GM19438 (cell line): Measurements from ENCODE around the gene SETBP1.

Experiments
- ATAC-seq: cut with Tn5 transposase; IDR thresholded peaks from one replicate; pipeline ENCODE4 v1.9.1; 2021; ENCODE audit warnings: low read depth; ENCODE audit not compliant: unreplicated experiment

Gene SETBP1

DNA sequence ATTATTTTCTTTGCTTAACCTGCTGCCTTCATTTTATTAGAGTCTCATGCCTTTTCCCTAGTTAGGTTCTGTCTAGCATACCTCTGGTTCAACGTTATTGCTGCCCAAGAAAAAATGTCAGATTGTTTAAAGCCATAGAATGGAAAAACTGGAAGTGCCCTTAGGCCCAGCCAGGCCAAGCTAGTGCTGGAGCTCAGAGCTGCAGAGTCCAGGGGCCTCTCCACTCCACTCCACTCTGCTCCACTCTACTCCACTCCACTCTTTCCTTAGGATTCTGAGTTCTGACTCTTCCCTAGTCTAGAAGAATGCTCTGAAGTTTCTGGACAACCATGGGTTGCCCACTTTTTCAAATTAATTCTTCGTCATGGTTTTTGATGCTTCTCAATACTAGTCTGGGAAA lies 155.6 kb downstream of the SETBP1 start:
- ATAC-seq, result no peak

DNA sequence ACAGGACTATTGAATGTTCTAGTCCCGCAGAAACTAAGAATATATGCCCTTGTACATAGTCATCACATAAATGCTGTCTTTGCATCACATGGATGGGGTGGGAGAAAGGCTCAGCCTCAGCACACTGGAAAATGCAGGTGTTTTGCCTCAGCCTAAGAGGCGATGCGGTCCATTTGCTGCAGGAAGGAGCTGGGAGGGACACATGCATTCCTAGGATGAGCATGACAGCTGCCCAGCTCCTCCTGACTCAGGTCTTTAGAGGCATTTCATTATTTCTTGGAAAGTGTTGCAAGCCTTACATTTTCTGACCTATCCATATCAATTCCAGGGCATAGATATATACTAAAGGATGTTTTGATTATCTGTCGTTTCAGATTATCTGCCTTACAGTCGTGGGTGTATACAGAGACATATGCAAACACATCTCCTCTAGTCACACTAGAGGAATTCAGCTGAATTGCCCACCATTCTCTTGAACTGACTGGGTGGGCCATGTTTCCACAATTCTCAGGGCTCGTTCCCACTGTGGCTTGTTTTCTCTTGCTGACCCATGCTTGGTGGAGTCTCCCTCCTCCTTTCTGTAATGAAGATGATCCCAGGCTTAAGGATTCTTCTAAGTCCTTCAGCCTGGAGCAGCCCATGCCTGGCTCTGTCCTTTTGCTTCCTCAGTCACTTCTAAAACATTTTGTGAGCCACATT lies 156.9 kb downstream of the SETBP1 start:
- no peak for ATAC-seq

- ATAC-seq, result peak; percentile 96
Observed at GRCh38 chr18:44838971-44839666, 158.4 kb downstream of the SETBP1 start.

DNA sequence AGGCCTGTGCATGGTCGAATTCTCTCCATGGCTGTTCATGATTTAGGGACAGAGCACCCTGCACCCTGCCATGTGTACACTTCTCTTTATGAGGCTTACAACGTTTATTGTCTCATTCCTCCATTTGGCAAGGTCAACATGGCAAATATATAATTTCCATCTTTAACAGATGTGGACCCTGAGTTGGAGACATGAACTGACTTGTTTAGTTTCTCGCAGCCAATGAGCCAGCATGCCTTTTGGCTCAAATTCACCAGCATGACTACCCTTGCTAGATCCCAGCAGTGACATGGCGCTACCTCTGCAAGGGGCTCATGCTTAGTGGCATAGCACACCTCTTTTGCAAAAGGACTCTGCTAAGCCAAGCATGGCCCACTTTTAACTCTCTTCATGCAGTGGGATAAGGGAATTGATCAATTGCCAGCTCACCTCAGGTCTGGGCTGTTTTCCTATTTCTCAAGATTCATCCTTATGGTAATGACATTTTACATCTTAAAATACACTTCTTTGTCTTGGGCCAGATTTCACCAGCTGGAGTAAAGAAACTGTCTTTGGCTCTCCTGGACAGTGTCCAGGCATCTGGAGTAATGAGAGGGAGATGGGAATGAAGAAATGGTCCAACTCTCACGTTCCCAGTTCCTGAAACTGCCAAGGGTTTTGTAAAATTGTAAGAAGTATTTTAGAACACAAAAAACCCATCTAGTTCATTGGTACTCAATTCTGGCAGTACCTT lies 159.5 kb downstream of the SETBP1 start:
- no peak for ATAC-seq

GRCh38 chr18:44841221-44841620 lies 160.5 kb downstream of the SETBP1 start:
- ATAC-seq, result no peak

DNA sequence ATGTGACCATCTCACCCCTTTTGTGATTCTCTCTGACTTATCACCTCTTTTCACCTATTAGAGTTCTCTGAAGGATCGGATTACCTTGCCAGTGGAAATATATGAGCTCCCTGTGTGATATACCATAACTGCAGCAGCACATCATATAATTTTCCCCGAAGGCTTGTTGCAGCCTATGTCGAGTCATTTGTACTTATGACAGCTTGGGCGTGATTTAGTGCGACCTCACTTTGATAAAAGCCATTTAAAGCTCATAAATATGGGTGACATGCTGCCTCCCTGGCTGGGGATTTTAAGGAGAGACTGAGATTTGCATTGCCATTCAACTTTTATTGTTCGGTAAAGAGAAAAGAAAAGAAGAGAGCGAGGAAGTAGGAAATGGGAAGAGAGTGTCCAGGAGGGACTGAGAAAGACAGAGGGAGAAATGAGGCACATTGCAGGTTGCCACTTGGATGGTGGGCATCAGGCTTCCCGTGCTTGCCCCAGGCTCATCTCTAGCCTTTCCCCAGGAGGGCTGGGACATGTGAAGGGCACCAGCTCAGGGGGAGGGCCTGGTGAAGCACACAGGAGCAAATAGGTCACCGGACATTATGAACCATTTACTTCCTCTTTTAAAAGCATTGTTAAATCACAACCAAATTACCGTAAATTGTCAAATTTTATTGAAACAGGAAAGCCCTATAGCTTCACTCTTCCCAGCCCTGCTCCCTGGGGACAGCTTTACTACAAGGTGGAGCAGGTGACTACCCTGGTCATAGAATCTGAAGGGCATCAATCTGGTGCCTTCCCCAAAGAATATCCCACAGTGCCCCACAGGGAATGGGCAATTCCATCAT lies 161.3 kb downstream of the SETBP1 start:
- no peak for ATAC-seq

- no peak for ATAC-seq
Observed at GRCh38 chr18:44842588-44843412, 162.1 kb downstream of the SETBP1 start.

DNA sequence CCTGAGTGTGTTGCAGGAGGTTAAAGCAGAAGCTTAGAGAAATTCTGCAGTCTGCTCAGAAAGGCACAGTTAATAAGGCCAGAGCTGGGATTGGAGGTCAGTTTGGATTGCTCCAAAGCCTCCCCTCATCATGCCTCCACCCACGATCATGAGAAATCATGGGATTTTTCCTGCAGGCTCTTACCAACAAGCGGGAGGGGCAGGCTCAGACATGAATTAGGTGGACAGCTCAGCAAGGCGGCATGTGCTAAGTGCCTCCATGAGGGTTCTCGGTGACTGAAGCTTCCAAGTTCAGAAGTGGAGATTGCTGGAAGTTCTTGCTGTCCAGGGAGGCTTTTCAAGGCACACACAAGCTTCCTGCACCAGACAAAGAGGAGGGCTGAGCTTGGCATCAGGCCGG lies 163.8 kb downstream of the SETBP1 start:
- ATAC-seq, result no peak

DNA sequence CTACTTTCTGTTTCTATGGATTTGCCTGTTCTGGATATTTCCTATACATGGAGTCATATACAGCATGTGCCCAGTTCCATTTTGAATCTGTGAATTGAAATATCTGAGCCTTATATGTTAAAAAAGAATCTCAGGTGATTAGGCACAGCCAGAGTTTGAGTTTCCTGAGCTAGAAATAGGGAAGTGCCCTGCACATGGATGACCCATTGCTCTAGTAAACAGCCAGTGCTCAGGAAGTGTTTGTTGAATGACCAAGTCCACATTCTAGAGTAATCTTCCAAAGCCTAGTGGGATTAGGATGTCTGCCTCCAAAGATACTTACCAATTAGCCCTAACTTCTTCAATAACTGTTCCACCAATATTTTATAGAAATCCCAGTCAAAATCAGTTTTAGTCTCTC lies 165.8 kb downstream of the SETBP1 start:
- ATAC-seq, result no peak

DNA sequence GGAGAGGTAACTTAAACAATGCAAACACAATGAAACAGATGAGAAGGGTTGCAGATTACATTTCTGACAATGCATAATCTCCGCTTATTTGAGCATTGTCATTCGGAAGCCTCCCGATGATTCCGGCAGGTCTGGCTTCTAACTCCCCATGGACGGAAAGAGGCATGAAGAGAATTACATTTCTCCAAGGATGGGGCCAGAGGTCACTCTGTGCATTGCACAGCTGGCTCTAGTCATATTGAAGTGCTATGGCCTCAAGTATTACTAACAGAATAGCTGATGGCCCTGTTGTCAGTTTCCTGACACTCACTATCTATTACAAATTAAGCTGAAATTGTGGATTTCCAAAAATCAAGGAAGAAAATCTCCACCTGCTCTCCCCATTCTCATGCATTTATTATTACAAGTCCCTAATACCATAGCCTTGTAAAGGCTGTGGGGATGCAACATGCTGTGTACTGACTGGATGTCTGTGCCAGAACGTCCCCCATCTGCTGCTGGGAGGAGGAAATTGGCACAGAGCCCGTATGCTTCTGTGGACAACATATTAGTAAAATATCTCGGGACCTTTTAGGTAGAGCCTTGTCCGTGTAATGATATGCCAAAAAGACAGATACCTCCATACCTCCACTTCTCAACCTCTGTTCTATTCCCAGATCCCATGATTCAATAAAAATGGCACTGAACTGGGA lies 168.1 kb downstream of the SETBP1 start:
- ATAC-seq, result no peak

DNA sequence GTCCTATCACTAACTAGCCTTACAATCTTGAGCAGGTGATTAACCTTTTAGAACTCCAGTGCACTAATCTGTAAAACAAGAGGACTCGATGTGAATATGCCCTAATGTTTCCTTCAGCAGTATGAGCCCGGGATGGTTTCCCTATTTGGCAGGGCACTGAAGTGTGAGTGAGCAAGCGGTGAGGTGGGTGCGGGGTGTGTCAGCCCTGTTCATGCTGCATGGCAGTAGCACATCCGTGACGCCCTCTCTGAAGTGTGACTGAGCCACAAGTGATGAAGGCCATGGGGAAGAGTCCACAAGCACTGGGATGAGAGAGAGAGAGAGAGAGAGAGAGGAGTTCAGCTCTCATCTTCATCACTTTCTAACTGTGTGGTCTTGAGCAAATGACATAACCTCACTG lies 168.7 kb downstream of the SETBP1 start:
- no peak for ATAC-seq

DNA sequence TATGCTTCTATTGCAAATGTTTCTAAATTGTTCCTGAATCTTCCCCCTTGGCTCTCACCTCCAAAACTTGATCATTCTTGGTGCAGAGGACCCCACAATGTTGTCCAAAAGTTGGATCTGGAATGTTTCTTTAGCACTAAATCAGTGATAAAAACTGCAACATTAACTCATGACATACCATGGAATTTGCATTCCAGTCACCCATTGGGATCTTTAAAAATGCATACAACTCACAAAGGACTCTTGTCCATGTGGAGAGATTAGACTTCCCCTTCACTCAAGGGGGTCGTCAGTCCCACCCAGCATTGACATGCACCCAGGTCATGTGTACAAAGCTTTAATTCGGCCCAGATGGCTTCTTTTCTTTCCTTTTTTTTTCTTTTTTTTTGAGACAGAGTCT lies 169.3 kb downstream of the SETBP1 start:
- ATAC-seq, result no peak

GRCh38 chr18:44851856-44852621 lies 171.4 kb downstream of the SETBP1 start:
- no peak for ATAC-seq

GRCh38 chr18:44852818-44853217 lies 172.1 kb downstream of the SETBP1 start:
- ATAC-seq, result no peak

- no peak for ATAC-seq
Observed at GRCh38 chr18:44853430-44853829, 172.7 kb downstream of the SETBP1 start.

DNA sequence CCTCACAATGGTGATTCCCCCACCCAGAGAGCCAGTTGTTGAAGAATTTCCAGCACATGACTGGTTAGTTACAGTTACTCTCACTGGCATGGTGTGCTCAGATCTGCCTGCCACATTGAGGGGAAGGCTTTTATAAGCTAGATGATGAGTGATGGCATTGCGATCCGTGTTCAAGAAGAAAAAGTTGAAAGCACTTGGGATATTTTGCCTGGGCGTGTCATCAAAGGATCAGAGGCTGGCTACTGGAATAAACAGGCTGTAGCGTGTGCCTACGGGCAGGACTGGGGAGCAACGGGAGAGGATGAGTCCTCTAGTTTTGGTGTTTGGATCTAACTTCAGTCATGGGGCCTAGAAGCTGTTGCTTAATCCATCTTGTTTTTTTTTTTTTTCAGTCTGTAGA lies 175.0 kb downstream of the SETBP1 start:
- ATAC-seq, result no peak

DNA sequence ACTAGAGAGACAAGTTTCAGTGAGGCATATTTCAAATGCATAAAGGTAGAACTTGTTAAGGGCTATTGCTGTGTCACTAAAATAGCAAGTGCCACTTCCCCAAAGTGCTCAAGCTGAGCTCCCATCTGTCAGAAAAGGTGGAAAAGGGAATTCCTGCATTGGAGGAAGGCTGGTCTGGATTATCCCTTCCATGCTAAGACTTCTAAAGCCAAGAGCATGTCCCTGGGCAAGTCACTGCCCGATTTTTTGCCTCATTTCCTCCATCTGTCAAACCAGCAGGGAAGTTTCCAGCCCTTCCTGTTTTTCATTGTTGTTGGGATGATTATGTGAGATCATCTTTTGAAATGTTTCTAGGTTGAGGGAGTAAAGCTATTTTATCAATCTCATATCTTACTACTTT lies 175.5 kb downstream of the SETBP1 start:
- ATAC-seq, result no peak

DNA sequence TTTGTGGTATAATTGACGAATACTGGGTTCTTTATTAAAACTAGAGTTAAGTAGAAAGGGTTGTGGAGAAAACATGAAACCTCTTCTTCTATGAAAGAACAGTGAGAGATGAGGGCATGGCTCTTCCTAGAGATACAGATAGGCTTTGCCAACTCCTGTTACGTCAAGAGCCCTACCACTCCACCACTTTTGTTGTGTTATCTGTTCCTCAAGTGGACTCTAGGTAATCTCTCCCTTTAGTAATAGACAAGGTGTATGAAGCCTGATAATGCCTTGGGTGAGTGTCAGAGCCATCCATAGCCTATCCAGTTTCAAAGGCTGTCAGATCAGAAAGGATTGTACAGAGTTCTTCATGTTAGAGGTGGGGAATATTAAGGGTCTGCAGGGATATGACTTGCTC lies 176.4 kb downstream of the SETBP1 start:
- no peak for ATAC-seq
